OCI-LY1 (cell line): ENCODE measurements around the gene ACACA.

Source experiments
- EZH2 ChIP-seq: fragments of 200-600 bp; sonication (generic), shearing (Covaris generic); IDR thresholded peaks from 2 replicates; pipeline ENCODE4 v1.8.0; 2017; ENCODE audit warnings: borderline replicate concordance, mixed run types, mild to moderate bottlenecking, antibody characterized with exemption, low read length, moderate library complexity, mixed read lengths
- TF ChIP-seq, protein P1 (sequence below): fragments of 200-600 bp; sonication (generic), shearing (Covaris generic); IDR thresholded peaks from 2 replicates; pipeline ENCODE4 v1.5.1; 2017; ENCODE audit warnings: mild to moderate bottlenecking, antibody characterized with exemption, low read length, moderate library complexity, mixed read lengths

DNA sequence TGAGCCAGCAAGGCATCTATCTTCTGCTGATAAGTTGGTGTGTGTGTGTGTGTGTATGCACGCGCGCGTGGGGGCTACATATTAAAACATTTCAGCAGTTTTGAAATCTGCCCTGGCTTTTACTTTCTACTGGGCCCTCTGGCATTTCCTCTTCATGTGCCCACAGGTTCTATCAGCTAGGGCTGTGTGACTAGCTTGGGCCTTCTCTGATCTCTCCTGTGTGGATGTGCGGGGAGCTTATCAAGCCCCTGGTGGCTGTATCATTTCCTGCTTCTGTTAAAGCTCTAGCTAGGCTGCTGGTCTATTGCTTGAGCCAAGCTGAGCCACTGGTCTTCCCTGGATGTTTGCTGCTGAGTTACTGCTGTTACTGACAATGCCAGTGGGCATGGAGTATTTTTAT, 325.3 kb downstream of the ACACA start:
- TF ChIP-seq, protein P1, sequence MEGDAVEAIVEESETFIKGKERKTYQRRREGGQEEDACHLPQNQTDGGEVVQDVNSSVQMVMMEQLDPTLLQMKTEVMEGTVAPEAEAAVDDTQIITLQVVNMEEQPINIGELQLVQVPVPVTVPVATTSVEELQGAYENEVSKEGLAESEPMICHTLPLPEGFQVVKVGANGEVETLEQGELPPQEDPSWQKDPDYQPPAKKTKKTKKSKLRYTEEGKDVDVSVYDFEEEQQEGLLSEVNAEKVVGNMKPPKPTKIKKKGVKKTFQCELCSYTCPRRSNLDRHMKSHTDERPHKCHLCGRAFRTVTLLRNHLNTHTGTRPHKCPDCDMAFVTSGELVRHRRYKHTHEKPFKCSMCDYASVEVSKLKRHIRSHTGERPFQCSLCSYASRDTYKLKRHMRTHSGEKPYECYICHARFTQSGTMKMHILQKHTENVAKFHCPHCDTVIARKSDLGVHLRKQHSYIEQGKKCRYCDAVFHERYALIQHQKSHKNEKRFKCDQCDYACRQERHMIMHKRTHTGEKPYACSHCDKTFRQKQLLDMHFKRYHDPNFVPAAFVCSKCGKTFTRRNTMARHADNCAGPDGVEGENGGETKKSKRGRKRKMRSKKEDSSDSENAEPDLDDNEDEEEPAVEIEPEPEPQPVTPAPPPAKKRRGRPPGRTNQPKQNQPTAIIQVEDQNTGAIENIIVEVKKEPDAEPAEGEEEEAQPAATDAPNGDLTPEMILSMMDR = no peak
- no peak for TF ChIP-seq EZH2
